GM12875 (cell line): ENCODE measurements around the gene ABCB9.
A peak's percentile ranks its signal among the peaks of the same experiment; 100 is the strongest.
"Not testable (repeated sequence)": the region's sequence is repeated elsewhere in the genome, so short reads cannot be mapped to it uniquely, and the experiment has no call there.

Experiments
- H3K4me3 ChIP-seq: one replicate; pipeline ENCODE4 v1.5.1; 2011; ENCODE audit warnings: low read depth, low read length, control low read depth
- CTCF ChIP-seq: IDR thresholded peaks from 2 replicates; pipeline ENCODE4 v1.5.1; 2011; ENCODE audit warnings: low read depth, mild to moderate bottlenecking, control low read depth, inconsistent platforms, low read length, moderate library complexity, borderline replicate concordance; ENCODE audit not compliant: insufficient read depth

The ABCB9 gene

GRCh38 chr12:122949405-122949804 is 16.9 kb downstream of the ABCB9 start:
- H3K4me3 ChIP-seq: no peak overlapping the region
- no peak for TF ChIP-seq CTCF

- no peak overlapping the region for H3K4me3 ChIP-seq
- no peak for TF ChIP-seq CTCF
Measured at GRCh38 chr12:122948605-122949004, 17.7 kb downstream of the ABCB9 start.

GRCh38 chr12:122947352-122947792 is 18.9 kb downstream of the ABCB9 start:
- H3K4me3 ChIP-seq: no peak overlapping the region
- no peak for TF ChIP-seq CTCF

- no peak overlapping the region for H3K4me3 ChIP-seq
- peak; percentile 23; the same call in 1 of the 2 replicates for TF ChIP-seq CTCF
Measured at GRCh38 chr12:122946690-122947341, 19.4 kb downstream of the ABCB9 start.

GRCh38 chr12:122944605-122945592 is 21.4 kb downstream of the ABCB9 start:
- TF ChIP-seq CTCF: no peak
- H3K4me3 ChIP-seq: no peak overlapping the region

GRCh38 chr12:122943196-122943595 is 23.1 kb downstream of the ABCB9 start:
- H3K4me3 ChIP-seq: no peak overlapping the region
- no peak for TF ChIP-seq CTCF

- no peak overlapping the region for H3K4me3 ChIP-seq
- no peak for TF ChIP-seq CTCF
Measured at GRCh38 chr12:122942637-122943036, 23.6 kb downstream of the ABCB9 start.

- not testable (repeated sequence) for H3K4me3 ChIP-seq
Measured at GRCh38 chr12:122941351-122941750, 24.9 kb downstream of the ABCB9 start.
